Lower leg skin (tissue), 3 donors: ENCODE results near the gene KRT6A.

Source experiments
- POLR2A ChIP-seq, 2 donors: fragments of 450-650 bp; IDR thresholded peaks; one replicate each; pipeline ENCODE4 v1.6.1; 2016 to 2017; ENCODE audit warnings: antibody characterized with exemption in 2 of 2, mild to moderate bottlenecking in 1 of 2, moderate library complexity in 1 of 2
- TF ChIP-seq, protein P1 (sequence below), 3 donors: fragments of 450-650 bp; IDR thresholded peaks; one replicate each; pipeline ENCODE4 v1.5.1; 2016; ENCODE audit warnings: antibody characterized with exemption in 3 of 3, mild to moderate bottlenecking in 3 of 3, moderate library complexity in 2 of 3

GRCh38 chr12:52530366-52530765 lies 37.3 kb upstream of the KRT6A start:
- TF ChIP-seq, protein P1, sequence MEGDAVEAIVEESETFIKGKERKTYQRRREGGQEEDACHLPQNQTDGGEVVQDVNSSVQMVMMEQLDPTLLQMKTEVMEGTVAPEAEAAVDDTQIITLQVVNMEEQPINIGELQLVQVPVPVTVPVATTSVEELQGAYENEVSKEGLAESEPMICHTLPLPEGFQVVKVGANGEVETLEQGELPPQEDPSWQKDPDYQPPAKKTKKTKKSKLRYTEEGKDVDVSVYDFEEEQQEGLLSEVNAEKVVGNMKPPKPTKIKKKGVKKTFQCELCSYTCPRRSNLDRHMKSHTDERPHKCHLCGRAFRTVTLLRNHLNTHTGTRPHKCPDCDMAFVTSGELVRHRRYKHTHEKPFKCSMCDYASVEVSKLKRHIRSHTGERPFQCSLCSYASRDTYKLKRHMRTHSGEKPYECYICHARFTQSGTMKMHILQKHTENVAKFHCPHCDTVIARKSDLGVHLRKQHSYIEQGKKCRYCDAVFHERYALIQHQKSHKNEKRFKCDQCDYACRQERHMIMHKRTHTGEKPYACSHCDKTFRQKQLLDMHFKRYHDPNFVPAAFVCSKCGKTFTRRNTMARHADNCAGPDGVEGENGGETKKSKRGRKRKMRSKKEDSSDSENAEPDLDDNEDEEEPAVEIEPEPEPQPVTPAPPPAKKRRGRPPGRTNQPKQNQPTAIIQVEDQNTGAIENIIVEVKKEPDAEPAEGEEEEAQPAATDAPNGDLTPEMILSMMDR (IDR thresholded peaks at IDR 0.05), result no peak
- no peak for TF ChIP-seq POLR2A (IDR thresholded peaks at IDR 0.05)
